Measurements from ENCODE around the gene SUOX.
"Not testable (repeated sequence)": the region's sequence is repeated elsewhere in the genome, so short reads cannot be mapped to it uniquely, and the experiment has no call there.

The SUOX gene

DNA sequence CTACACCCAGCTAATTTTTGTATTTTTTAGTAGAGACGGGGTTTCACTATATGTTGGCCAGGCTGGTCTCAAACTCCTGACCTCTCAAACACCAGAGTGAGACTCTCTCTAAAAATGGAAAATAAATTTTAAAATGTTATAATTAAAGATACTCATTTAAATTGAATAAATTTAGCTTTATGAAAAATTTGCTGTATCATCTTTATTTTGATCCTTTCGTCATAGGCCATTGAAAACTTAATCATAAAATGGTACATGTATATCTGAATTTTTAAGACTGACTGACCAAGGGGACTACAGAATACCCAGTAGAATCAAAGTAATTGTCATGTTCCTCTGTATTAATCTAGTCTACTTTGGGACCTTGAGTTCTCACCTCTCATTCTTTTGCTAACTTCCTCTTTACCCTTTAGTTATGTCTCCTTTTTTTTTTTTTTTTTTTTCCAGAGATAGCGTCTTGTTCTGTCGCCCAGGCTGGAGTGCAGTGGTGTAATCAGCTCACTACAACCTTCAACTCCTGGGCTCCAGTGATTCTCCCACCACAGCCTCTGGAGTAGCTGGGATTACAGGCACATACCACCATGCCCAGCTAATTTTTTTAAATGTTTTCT, 13.7 kb upstream of the SUOX start:
- DNase-seq (ENCODE audit: low read depth in 2 of 2) = no peak

DNA sequence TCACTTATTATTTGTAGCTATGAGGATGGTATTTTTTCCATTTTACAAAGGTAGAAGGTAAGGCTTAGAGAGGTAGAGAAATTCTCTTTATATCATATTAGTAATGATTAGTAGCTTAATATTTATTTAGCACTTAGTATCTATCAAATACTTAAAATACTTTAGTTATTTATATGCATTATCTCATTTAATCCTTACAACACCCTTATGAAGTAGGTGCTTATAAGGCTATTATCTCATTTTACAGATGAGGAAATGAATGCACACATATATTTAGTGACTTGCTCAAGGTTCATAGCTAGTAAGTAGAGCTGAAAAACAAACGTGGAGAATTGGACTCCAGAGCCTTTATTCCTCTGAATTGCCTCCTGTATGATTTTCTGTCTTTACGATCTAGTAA, 12.2 kb upstream of the SUOX start:
- no peak for DNase-seq (ENCODE audit: low read depth in 2 of 2)

DNA sequence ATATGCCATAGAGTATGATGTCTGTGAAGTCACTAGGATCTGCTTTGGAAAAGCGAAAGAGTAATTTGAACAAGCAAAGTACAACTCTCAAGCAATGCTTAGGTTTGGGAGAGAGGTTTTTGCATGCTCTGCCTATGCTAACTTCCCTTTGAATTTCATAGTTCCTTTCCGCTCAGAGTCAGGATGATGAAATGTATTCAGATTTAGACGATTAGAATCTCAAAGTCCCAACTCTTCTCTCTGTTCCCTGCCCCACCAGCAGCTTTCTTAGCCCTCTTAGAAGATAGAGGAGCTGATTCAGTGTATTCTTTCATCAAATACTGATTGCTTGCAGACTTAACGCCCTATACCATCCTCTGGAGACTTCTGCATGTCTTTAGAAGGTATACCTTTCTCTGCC, 11.7 kb upstream of the SUOX start:
- no peak for DNase-seq (ENCODE audit: low read depth in 2 of 2)

DNA sequence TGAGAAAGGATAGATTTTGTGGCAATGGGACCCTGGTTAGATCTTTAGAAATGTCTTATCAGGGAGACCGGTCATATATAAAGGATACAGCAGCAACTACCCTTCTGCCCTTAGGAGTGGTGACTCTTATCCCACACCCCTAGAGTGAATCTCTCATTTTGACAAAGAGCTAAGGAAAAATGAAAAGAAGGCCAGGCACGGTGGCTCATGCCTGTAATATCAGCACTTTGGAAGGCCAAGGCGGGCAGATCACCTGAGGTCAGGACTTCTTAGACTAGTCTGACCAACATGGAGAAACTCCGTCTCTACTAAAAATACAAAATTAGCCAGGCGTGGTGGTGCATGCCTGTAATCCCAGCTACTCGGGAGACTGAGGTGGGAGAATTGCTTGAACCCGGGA, 11.1 kb upstream of the SUOX start:
- not testable (repeated sequence) for DNase-seq (ENCODE audit: low read depth in 2 of 2)

DNA sequence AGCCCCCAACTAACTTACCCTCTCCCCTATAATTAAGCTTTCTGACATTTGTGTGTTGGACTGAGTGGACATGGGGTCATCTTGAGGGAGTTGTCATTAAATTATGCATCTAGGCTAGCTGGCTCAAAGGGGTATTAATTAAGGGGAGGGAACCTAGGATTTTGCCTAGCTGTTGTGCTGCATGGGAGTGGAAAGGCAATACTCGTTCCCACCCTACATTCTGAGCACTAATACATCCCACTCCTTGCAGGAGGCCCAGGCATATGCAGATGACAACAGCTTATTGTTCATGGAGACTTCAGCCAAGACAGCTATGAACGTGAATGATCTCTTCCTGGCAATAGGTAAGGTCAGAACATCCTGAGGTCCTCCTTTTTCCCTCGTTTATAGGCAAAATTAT, 6.0 kb upstream of the SUOX start:
- DNase-seq (ENCODE audit: low read depth in 2 of 2) = no peak

DNA sequence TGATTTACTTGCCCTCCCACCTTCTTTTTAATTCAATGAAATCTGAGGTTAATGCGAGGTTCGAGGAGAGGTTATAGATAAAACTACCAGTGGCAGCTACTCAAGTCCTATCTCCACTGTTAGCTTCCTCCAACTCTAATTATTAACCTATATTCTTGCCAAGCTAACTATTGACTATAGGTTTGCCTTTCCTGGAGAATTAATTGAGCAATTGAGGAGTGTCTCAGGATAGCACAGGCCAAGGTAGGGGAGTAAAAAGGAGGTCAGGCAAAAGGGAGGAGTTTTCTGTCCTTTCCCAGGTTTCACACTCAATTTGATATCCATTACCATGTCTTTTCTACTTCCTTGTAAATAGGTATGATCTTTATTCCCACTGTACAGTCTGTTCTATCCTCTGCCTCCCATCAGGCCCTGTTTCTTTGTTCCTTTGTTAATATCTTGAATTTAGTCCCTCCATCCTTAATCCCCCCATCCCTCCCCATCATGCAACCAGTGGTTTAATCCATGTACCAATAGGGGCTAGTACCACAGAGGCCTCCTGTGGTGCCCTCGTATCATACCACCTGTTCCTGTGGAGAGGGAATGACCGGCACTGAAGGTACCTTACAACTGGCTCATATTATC, 3.7 kb upstream of the SUOX start:
- no peak for DNase-seq (ENCODE audit: low read depth in 2 of 2)

DNA sequence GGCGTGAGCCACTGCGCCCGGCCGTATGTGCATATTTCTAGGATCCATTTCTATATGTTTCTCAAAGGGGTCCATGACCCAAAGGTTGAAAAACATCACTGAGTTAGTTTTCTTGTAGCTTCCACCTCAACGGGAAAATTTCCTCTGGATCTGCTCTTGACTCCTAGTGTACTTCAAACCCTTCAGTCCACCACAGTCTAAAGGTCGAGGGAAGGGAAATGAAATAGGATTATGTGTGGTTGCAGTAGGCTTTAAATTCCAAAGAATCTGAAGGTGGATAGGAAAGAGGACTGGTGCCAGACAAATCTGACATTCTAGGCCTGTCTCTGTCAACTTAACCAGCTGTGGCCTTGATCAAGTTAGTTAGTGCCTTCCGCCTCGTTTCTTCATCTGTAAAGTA, 1.7 kb upstream of the SUOX start:
- DNase-seq (ENCODE audit: low read depth in 2 of 2) = no peak

DNA sequence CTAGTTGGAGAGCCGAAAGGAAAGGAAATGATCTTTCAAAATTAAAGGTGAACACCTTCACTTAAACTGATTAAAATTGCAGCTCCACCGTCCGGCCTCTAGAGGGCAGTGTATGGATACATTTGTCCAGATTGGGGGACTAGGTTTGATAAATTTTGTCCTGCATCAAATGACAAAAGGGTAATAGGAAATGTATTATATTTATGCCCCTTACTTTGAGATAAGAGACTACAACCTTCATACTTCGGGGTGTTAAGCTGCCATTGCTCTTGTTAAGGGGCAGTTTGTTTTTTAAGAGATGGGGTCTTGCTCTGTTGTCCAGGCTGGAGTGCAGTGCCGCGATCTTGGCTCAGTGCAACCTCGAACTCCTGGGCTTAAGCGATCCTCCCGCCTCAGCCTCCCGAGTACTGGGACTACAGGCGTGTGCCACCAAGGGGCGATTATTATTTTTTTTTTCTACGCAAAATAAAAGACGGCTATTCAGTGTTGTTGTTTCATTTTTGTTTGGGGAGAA, 818 bp upstream of the SUOX start:
- DNase-seq (ENCODE audit: low read depth in 2 of 2) = peak; percentile 21 to 36

DNA sequence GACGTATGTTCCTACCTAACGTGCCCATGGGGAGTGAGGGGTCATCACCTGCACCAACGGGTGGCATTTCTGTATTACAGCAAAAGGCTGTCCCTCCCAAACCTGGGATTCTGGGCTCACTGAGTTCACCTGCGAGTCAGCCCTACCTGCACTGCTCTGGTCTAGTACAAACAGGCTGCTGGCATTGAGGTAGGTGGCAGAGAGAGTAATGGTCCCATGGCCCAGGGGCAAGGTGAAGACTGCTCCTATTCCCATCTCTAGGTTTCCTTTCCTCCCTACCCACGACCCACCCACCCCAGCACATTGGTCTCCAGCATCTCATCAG, 421 bp downstream of the SUOX start:
- DNase-seq (ENCODE audit: low read depth in 2 of 2) = no peak

DNA sequence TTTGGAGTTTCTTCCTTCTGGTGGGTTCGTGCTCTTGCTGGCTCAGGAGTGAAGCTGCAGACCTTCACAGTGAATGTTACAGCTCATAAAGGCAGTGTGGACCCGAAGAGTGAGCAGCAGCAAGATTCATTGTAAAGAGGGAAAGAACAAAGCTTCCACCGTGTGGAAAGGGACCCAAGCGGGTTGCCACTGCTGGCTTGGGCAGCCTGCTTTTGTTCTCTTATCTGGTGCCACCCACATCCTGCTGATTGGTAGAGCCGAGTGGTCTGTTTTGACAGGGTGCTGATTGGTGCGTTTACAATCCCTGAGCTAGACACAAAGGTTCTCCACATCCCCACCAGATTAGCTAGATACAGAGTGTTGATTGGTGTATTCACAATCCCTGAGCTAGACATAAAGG, 2.4 kb downstream of the SUOX start:
- DNase-seq (ENCODE audit: low read depth in 2 of 2) = not testable (repeated sequence)

DNA sequence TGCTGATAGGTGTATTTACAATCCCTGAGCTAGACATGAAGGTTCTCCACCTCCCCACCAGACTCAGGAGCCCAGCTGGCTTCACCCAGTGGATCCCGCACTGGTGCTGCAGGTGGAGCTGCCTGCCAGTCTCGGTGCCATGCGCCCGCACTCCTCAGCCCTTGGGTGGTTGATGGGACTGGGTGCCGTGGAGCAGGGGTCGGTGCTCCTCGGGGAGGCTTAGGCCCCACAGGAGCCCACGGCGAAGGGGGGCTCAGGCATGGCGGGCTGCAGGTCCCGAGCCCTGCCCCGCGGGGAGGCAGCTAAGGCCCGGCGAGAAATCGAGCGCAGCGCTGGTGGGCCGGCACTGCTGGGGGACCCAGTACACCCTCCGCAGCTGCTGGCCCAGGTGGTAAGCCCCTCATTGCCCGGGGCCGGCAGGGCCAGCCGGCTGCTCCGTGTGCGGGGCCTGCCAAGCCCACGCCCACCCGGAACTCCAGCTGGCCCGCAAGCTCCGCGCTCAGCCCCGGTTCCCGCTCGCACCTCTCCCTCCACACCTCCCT, 3.0 kb downstream of the SUOX start:
- DNase-seq (ENCODE audit: low read depth in 2 of 2) = not testable (repeated sequence)

DNA sequence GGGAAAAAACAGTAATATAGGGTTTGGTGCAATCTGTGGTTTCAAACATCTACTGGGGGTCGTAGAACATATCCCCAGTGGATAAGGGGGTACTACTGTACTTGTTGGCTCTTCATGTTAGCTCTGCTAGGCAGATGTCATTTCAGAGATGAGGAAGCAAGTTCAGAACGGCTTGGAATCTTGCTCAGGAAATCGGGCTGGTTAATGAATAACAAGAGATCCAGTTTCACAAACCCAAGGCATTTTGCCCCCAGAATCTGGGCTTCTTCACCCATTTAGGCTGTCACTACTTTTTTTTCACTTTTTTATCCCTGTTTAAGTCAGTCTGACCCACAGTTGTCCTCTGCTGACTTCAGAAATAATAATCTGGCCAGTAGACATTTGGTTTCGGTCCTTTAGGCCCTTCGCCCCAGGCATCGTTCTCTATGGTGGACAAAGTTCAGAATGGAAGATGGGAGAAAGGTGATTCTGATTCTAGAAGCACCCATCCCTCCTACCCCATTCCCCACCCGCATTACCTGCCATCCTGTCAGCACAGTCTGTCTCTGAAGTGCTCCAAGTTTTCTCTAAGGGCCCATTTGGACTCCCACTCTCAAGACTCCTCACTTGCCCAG, 4.5 kb downstream of the SUOX start:
- no peak for DNase-seq (ENCODE audit: low read depth in 2 of 2)

DNA sequence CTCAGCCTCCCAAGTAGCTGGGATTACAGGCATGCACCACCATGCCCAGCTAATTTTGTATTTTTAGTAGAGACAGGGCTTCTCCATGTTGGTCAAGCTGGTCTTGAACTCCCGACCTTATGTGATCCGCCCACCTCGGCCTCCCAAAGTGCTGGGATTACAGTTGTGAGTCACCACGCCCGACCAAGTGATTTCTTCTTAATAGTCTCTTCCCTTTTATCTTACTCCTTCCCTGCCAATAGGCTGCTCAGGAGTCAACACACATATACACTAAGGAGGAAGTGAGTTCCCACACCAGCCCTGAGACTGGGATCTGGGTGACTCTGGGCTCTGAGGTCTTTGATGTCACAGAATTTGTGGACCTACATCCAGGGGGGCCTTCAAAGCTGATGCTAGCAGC, 6.3 kb downstream of the SUOX start:
- DNase-seq (ENCODE audit: low read depth in 2 of 2) = not testable (repeated sequence)

DNA sequence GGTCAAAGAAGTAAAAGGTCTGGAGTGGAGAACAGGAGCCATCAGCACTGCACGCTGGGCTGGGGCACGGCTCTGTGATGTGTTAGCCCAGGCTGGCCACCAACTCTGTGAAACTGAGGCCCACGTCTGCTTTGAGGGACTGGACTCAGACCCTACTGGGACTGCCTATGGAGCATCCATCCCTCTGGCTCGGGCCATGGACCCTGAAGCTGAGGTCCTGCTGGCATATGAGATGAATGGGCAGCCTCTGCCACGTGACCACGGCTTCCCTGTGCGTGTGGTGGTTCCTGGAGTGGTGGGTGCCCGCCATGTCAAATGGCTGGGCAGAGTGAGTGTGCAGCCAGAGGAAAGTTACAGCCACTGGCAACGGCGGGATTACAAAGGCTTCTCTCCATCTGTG, 7.1 kb downstream of the SUOX start:
- no peak for DNase-seq (ENCODE audit: low read depth in 2 of 2)

DNA sequence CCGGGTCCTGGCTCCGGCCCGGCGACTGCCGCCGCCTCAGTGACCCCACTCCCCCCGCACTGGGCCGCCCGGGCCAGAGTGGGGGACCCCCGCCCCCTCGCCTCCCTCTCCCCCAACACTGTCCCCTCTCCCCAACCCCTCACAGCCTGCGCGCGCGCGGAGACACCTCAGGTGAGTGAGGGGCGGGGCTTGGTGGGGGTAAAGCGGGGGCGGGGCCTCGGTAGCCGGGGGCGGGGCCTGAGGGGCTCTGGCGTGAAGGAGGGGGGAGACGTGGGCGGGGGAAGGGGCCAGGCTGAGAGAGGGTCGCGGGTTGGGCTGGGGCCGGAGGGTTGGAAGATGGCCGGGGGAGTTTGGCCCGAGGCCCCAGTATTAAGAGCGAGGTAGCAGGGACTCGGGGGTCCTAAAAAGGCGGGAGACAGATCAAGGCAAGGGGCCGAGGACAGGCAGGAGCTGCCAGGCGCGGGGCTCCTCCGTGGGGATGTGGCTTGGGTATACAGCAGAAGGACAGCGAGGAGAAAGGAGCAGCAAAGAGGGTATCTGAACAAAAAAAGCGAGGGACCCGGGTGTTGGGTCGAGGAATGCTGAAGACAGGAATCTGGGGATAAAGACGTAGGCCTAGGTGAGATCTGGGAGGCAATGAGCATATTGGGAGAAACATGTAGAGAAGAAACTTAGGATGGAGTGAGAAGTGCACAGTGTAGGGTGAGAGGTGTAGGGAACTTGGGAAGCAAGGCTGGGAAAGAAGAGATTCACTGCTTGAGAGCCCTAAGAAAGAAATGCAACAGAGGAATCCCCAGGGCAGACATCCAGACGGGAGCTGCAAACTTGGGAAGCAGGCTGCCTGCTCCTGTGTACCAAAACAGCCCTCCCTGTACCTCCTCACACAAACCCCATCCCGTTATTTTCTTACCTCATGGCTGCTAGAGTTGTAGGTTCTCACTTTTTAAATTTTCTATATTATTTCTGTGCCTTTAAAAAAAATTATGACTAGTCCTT, 10.8 kb downstream of the SUOX start:
- DNase-seq (ENCODE audit: low read depth in 2 of 2) = peak; percentile 38

DNA sequence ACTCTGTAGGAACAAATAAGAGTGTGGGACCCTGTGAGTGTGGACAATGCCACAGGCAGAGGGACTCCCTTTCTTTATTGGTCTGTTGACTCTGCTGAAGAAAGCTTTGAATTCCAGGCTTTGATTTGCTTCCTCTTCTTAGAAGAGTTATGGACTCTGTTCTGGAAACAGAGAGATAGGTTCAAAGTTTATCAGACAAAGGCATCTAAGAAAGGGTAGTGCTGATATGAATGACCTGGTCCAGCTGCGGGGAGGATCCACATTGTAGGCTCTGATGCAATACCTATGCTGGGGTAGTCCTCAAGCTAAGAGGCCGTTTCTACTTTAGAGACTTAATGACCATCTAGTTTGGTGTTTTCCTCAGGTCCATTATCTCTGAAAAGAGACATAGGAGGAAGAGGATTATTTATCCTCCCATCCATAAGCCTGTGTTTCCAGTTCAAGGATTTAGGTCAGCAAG, 13.1 kb downstream of the SUOX start:
- DNase-seq (ENCODE audit: low read depth in 2 of 2) = no peak

DNA sequence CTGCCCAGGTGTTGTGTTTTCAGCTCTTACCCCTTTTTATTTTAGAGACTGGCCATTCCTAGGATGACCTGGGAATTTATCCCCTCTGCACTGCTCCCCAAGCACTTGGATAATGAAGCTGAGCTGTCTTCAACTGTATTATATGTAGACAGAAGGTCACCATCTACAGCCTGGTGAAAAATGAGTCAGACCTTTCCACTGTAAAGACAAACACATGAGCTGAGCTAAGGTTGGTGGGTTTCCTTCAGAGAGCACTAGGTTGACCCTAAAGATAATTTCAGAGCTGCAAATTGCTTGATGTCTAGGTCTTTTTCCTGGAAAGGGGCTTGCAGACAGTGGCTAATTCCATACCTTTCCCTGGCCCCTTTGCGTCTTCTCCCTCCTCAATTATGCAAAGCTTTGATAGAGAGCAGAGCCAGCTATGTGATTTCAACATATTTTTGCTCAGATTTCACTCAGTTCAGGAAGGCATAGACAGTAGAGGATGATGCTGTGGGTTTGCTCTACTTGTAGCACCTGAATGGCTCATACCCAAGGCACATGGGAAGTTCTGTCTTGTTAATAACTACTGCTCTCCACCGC, 14.5 kb downstream of the SUOX start:
- no peak for DNase-seq (ENCODE audit: low read depth in 2 of 2)

DNA sequence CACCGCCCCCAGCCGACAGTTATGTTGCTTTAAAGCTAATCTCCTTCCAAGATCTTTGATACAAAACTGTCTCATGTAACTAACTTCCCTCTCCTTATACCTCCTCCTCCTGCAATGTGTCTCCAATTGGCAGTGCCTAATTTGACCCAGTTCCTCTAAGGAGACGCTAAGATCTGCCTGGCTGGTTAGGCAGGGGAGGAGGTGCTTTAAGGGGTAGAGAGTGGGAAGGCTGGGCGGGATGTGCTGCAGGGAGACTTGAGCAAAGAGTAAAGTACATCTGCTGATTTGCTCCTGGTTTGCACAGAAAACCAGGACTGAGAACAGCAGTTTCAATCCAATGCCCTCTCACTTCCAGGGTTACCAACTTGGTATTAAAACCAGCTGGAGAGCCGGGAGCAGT, 16.4 kb downstream of the SUOX start:
- DNase-seq (ENCODE audit: low read depth in 2 of 2) = no peak

DNA sequence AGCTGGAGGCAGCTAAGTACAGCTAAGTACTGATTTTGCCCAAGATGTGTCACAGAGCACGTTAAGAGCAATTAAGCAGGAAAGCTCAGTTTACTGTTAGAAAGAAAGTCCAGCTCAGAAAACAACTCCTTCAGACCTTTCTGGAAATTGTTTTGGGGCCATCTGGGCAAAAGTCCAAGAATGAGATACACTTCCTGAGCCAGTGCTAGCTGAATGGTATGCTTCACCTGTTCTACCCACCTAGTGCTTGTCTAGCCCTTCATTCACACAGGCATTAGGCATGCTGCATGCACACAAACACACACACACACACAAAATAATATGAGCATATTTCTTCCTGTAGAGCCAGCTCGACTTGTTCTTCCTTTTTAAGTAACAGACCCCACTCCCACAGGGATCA, 17.1 kb downstream of the SUOX start:
- DNase-seq (ENCODE audit: low read depth in 2 of 2) = no peak

DNA sequence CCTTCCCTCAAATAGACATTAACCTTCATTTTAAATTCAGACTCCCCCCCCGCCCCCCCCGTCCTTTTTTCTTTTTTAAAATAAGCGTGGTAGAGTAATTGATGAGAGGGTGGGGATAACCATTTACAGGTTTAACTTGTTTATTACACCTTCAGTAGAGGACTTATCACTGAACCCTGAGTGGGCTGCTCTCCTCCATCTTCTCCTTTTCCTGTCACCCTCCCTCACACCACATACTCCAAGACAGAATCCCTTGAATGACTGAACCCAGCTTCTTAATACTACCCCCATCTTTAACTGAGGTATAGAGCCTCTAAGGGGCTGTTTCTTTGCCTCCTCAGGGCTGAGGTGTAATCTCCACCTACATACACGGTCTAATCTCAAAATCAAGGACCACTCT, 20.1 kb downstream of the SUOX start:
- DNase-seq (ENCODE audit: low read depth in 2 of 2) = no peak

DNA sequence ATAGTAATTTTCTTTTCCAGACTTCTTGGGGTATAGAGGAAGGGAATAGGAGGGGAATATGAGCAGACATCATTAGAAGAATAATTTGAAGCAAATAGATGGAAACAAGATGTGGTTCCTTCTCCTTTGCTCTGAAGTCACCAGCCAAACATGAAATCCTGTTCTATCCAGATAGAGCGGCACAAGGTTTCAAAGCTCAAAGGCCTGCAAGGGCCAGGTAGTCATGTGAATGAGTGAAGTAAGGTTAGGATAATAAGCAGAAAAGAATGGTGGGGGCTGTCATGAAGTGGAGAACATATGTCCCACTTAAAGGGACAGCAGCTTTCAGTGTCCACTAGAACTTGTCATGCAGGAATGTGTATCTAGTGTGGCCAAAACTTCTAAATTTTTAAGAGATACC, 21.3 kb downstream of the SUOX start:
- no peak for DNase-seq (ENCODE audit: low read depth in 2 of 2)

Measured in stimulated activated CD8-positive, alpha-beta memory T cell treated with anti-CD3 and anti-CD28 coated beads, Interleukin-15, amount 100 ng/mL, for 48 hours (primary cell).